ENCODE results near the gene KIF5A. TPM values are rescaled to one million over a fixed set of nuclear protein-coding genes. Genes with fewer than 3 reads are reported as not detected.
"Not testable (repeated sequence)": the region's sequence is repeated elsewhere in the genome, so short reads cannot be mapped to it uniquely, and the experiment has no call there.

KIF5A gene
- total RNA-seq, 1 experiment from 2014 or later: 0.05 TPM

GRCh38 chr12:57517187-57517586 is 32.7 kb upstream of the KIF5A start:
- Histone ChIP-seq H3K27me3 (replicated peaks; ENCODE audit: control insufficient read depth, insufficient read depth, low read length) (no peaks in the 10 kb centered on the region), H3K36me3 (ENCODE audit: control insufficient read depth, insufficient read depth, low read length) (peaks cover 4% of the 10 kb centered on the region), H3K4me3 (ENCODE audit: low read depth, low read length) (no peak overlapping the region), H3K4me1 (peaks cover 20% of the 10 kb centered on the region), H3K9me3 (no peaks in the 10 kb centered on the region)
- DNase-seq: no peak
- CTCF ChIA-PET: no interaction called here
- H3K27me3 Mint-ChIP-seq (ENCODE audit: insufficient read depth, unreplicated experiment): no peaks in the 10 kb centered on the region
- POLR2A ChIA-PET: interaction anchor here (0.6 to 0.9 kb wide), 2 partner anchors 13 to 29 kb away, joined by 3 to 7 read pairs; no protein-coding TSS in a partner anchor
- intact Hi-C loops (cut with micrococcal nuclease; ENCODE audit: unreplicated experiment): no loop called here
- no peaks in the 10 kb centered on the region for H3K9me3 Mint-ChIP-seq (ENCODE audit: unreplicated experiment)
- peaks cover 22% of the 10 kb centered on the region for H3K4me1 Mint-ChIP-seq (ENCODE audit: low read depth, unreplicated experiment)
- H3K36me3 Mint-ChIP-seq (ENCODE audit: insufficient read depth, unreplicated experiment): peaks cover 100% of the 10 kb centered on the region
- TF ChIP-seq CTCF (IDR thresholded peaks at IDR 0.05; ENCODE audit: insufficient read depth in 1 of 2, low read depth in 1 of 2, low read length in 1 of 2, severe bottlenecking in 1 of 2, unreplicated experiment in 1 of 2): no peak
- BruUV-seq (replicated peaks): no TSS peak
- peak overlapping the region; percentile 94 for H3K27ac Mint-ChIP-seq (ENCODE audit: unreplicated experiment)
- peak overlapping the region; percentile 86 for H3K4me3 Mint-ChIP-seq (ENCODE audit: unreplicated experiment)

- BruUV-seq (replicated peaks); H3K36me3 ChIP-seq (ENCODE audit: control insufficient read depth, insufficient read depth, low read length); H3K9me3 Mint-ChIP-seq (ENCODE audit: unreplicated experiment); intact Hi-C loops (cut with micrococcal nuclease; ENCODE audit: unreplicated experiment); H3K27me3 ChIP-seq (replicated peaks; ENCODE audit: control insufficient read depth, insufficient read depth, low read length); H3K27me3 Mint-ChIP-seq (ENCODE audit: insufficient read depth, unreplicated experiment); DNase-seq; H3K9me3 ChIP-seq; CTCF ChIA-PET; H3K4me3 ChIP-seq (ENCODE audit: low read depth, low read length): not testable (repeated sequence)
- POLR2A ChIA-PET: interaction anchor here (0.9 kb wide), 1 partner anchor 14 kb away, joined by 3 read pairs; no protein-coding TSS in a partner anchor
- Mint-ChIP-seq H3K27ac (ENCODE audit: unreplicated experiment) (peak overlapping the region; percentile 94), H3K36me3 (ENCODE audit: insufficient read depth, unreplicated experiment) (peaks cover 98% of the 10 kb centered on the region), H3K4me1 (ENCODE audit: low read depth, unreplicated experiment) (peaks cover 22% of the 10 kb centered on the region), H3K4me3 (ENCODE audit: unreplicated experiment) (peak overlapping the region; percentile 86)
- peaks cover 20% of the 10 kb centered on the region for H3K4me1 ChIP-seq
Measured at GRCh38 chr12:57517718-57518117, 32.1 kb upstream of the KIF5A start.

- no peak for TF ChIP-seq CTCF (IDR thresholded peaks at IDR 0.05; ENCODE audit: insufficient read depth in 1 of 2, low read depth in 1 of 2, low read length in 1 of 2, severe bottlenecking in 1 of 2, unreplicated experiment in 1 of 2)
- no peaks in the 10 kb centered on the region for H3K27me3 ChIP-seq (replicated peaks; ENCODE audit: control insufficient read depth, insufficient read depth, low read length)
- DNase-seq: no peak
- H3K36me3 Mint-ChIP-seq (ENCODE audit: insufficient read depth, unreplicated experiment): peaks cover 98% of the 10 kb centered on the region
- peak overlapping the region; percentile 94 for H3K27ac Mint-ChIP-seq (ENCODE audit: unreplicated experiment)
- peak overlapping the region; percentile 86 for H3K4me3 Mint-ChIP-seq (ENCODE audit: unreplicated experiment)
- ChIA-PET CTCF (no interaction called here), POLR2A (no interaction called here)
- peak overlapping the region; percentile 71; the same call in 1 of the 2 replicates for H3K4me3 ChIP-seq (ENCODE audit: low read depth, low read length)
- peaks cover 20% of the 10 kb centered on the region for H3K4me1 ChIP-seq
- no peaks in the 10 kb centered on the region for H3K9me3 Mint-ChIP-seq (ENCODE audit: unreplicated experiment)
- intact Hi-C loops (cut with micrococcal nuclease; ENCODE audit: unreplicated experiment): no loop called here
- peaks cover 22% of the 10 kb centered on the region for H3K4me1 Mint-ChIP-seq (ENCODE audit: low read depth, unreplicated experiment)
- H3K9me3 ChIP-seq: no peaks in the 10 kb centered on the region
- no peaks in the 10 kb centered on the region for H3K27me3 Mint-ChIP-seq (ENCODE audit: insufficient read depth, unreplicated experiment)
- peaks cover 4% of the 10 kb centered on the region for H3K36me3 ChIP-seq (ENCODE audit: control insufficient read depth, insufficient read depth, low read length)
- BruUV-seq (replicated peaks): no TSS peak
Measured at GRCh38 chr12:57518176-57518919, 31.5 kb upstream of the KIF5A start.

Data from Caco-2 (cell line).